Esophagus muscularis mucosa (tissue), 3 donors: ENCODE measurements around the gene OLFM4.

Experiments used
- POLR2A ChIP-seq: fragments of 450-650 bp; IDR thresholded peaks from one replicate; pipeline ENCODE4 v1.6.1; 2017; ENCODE audit warnings: antibody characterized with exemption, moderate library complexity, mild to moderate bottlenecking, low read depth
- POLR2AphosphoS5 ChIP-seq, 2 donors: sonication (generic); formaldehyde crosslinking; IDR thresholded peaks; one replicate each; pipeline ENCODE4 v1.6.1; 2017; ENCODE audit warnings: antibody characterized with exemption in 2 of 2
- TF ChIP-seq, protein P1 (sequence below), 3 experiments: fragments of 200-600 bp in 2 of 3; fragments of 450-650 bp in 1 of 3; sonication (generic) in 2 of 3; IDR thresholded peaks; one replicate each; pipeline ENCODE4 v1.5.1; 2017 to 2019; ENCODE audit warnings: antibody characterized with exemption in 3 of 3, mild to moderate bottlenecking in 2 of 3, moderate library complexity in 1 of 3

DNA sequence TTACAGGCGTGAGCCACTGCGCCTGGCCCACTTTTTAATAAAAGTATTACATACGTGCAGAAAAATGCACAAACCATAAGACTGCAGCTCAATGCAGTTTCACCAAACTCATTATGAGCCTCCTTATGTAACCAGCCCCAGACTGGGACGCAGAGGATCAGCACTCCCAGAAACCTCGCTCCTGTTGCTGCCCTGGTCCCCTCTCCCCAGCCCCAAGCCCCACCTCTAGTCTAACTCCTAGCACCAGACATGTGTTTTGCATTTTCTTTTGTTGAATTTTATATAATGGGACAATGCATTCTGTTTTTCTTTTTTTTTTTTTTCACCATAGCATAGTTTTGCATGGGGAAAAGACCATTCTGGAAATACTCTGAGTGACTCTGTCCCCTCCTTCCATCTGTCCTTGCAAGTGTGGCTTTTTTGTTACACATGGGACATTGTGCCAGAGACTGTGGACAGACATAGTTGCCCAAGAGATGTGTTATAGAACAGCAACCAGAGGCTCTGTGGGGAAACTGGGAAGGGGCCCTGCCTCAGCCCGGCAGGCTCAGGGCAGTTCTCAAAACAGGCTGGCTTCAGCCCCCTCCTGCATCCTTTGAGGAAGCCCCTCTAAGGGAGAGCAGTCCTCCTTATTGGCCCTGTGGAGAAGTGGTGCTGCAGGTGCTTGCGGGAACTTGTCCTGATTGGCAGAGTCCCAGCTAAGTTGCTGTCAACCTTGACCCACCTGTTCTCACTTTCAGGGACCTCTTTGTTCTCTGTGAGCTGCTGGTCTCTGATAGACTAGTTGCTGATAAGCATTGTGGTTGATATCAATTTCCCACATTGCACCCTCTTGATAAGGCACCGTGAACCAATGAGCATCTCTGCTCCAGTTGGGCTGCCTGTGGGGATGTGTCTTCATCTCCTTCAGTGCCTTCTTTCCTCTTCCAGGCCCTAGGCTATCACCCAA is 13.8 kb upstream of the OLFM4 start:
- TF ChIP-seq POLR2A (no peak), POLR2AphosphoS5 (IDR thresholded peaks at IDR 0.05) (no peak)
- TF ChIP-seq, protein P1, sequence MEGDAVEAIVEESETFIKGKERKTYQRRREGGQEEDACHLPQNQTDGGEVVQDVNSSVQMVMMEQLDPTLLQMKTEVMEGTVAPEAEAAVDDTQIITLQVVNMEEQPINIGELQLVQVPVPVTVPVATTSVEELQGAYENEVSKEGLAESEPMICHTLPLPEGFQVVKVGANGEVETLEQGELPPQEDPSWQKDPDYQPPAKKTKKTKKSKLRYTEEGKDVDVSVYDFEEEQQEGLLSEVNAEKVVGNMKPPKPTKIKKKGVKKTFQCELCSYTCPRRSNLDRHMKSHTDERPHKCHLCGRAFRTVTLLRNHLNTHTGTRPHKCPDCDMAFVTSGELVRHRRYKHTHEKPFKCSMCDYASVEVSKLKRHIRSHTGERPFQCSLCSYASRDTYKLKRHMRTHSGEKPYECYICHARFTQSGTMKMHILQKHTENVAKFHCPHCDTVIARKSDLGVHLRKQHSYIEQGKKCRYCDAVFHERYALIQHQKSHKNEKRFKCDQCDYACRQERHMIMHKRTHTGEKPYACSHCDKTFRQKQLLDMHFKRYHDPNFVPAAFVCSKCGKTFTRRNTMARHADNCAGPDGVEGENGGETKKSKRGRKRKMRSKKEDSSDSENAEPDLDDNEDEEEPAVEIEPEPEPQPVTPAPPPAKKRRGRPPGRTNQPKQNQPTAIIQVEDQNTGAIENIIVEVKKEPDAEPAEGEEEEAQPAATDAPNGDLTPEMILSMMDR (IDR thresholded peaks at IDR 0.05), result no peak
